HepG2 (cell line): ENCODE measurements around the gene UAP1.

Source experiments
- CTCF ChIP-seq: sonication (generic); formaldehyde crosslinking; IDR thresholded peaks from 2 replicates; pipeline ENCODE4 v1.5.0; 2020; ENCODE audit warnings: mild to moderate bottlenecking, missing genetic modification reagents, moderate library complexity
- HDAC6 ChIP-seq: fragments of 200-600 bp; sonication (generic); IDR thresholded peaks from 2 replicates; pipeline ENCODE4 v1.7.0; 2017; ENCODE audit warnings: mild to moderate bottlenecking, antibody characterized with exemption, low read length, low read depth
- NR0B2 ChIP-seq: sonication (generic); formaldehyde crosslinking; IDR thresholded peaks from 2 replicates; pipeline ENCODE4 v1.4.0; 2020; ENCODE audit warnings: mild to moderate bottlenecking, missing genetic modification reagents
- SIN3A ChIP-seq: IDR thresholded peaks from 2 replicates; pipeline ENCODE4 v1.6.1; 2011; ENCODE audit warnings: low read depth, mild to moderate bottlenecking, control low read depth, low read length, borderline replicate concordance
- ZBTB1 ChIP-seq: sonication (generic); formaldehyde crosslinking; IDR thresholded peaks from 2 replicates; pipeline ENCODE4 v1.4.0; 2020; ENCODE audit warnings: missing genetic modification reagents, borderline replicate concordance
- ZNF740 ChIP-seq: sonication (generic); formaldehyde crosslinking; IDR thresholded peaks from 2 replicates; pipeline ENCODE4 v1.4.0; 2020; ENCODE audit warnings: missing genetic modification reagents
- ZSCAN12 ChIP-seq: sonication (generic); formaldehyde crosslinking; IDR thresholded peaks from 2 replicates; pipeline ENCODE4 v1.9.0; 2021; ENCODE audit warnings: mild to moderate bottlenecking, missing genetic modification reagents

GRCh38 chr1:162635418-162635817 is 73.9 kb downstream of the UAP1 start:
- TF ChIP-seq CTCF (CRISPR knock-in tag), result no peak
- no peak for TF ChIP-seq NR0B2 (CRISPR knock-in tag)
- no peak for TF ChIP-seq ZSCAN12 (CRISPR knock-in tag)
- no peak for TF ChIP-seq HDAC6
- TF ChIP-seq SIN3A, result no peak
- TF ChIP-seq ZBTB1 (CRISPR knock-in tag), result no peak
- TF ChIP-seq ZNF740 (CRISPR knock-in tag), result no peak
